M059J (cell line): Measurements from ENCODE around the gene PTPRN2. TPM values are rescaled to one million over a fixed set of nuclear protein-coding genes. Genes with fewer than 3 reads are reported as not detected.
"Not testable (repeated sequence)": the region's sequence is repeated elsewhere in the genome, so short reads cannot be mapped to it uniquely, and the experiment has no call there.

Experiments
- DNase-seq: peaks from one replicate; pipeline ENCODE4 v3.0.0-alpha.2; 2012; ENCODE audit warnings: low read depth
- total RNA-seq: library from RNA; depleted of rRNA; stranded (reverse); fragments of >200 nt; shearing (Covaris generic); gene quantifications from 2 replicates; pipeline ENCODE4 v1.2.3, GENCODE V29; 2014; rRNA removed

The PTPRN2 gene
- total RNA-seq, 1 experiment from 2014 or later: 2.3 TPM

DNA sequence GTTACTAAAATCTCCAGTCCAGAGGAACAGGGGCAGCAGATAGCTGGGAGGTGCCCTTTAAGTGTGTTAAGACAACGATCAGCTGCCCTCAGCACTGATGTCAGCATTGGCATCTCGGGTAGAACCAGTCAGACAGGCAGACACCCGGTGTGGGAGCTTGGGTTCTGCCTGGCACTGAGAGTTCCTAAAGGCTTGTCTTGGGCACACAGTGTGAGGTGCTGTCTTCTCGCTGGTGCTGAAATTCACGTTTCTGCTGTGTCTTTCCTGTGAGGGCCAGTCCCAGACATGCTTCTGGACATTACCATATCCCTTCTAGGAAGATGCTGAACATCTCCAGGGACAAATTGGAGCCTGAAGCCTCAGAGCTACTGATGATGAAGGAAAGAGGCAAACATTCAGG is 1094.6 kb downstream of the PTPRN2 start:
- DNase-seq: no peak

DNA sequence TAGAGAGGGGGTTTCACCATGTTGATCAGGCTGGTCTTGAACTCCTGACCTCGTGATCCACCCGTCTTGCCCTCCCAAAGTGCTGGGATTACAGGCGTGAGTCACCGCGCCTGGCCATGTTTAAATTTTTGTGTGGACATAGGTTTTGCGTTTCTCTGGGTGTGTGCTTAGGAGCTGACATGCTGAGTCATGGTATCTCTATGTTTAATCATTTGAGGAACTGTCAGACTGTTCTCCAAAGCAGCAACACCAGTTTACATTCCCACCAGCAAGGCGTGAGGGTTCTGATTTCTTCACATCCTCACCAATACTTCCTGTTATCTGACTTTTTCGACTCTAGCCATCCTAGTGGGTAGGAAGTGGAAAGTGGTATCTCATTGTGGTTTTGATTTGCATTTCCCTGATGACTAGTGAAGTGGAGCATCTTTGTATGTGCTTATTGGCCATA is 1097.1 kb downstream of the PTPRN2 start:
- peak; percentile 89 for DNase-seq

DNA sequence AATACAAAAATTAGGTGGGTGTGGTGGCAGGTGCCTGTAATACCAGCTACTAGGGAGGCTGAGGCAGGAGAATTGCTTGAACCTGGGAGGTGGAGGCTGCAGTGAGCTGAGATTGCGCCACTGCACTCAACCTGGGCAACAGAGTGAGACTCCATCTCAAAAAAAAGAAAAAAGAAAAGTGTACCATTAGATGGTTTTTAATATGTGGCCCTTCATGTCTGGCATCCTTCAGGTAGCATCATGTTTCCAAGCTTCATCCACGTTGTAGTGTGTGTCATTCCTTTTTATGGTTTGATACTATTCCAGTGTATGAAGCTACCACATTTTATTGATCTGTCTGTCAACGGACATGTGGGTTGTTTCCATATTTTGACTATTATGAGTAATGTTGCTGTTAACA is 1097.8 kb downstream of the PTPRN2 start:
- not testable (repeated sequence) for DNase-seq

Other genes with a start within 250 kb of the PTPRN2 start
- 40.4 and 73.0 TPM in 2 replicates for gene NCAPG2, start 117.0 kb upstream of the PTPRN2 start, total RNA-seq
- gene ESYT2, start 241.7 kb upstream of the PTPRN2 start, total RNA-seq: 36.5 and 69.8 TPM in 2 replicates